H9 (cell line): ENCODE measurements around the gene RAB9A. TPM values are rescaled to one million over a fixed set of nuclear protein-coding genes. Genes with fewer than 3 reads are reported as not detected.
A peak's percentile ranks its signal among the peaks of the same experiment; 100 is the strongest.
"Not testable (repeated sequence)": the region's sequence is repeated elsewhere in the genome, so short reads cannot be mapped to it uniquely, and the experiment has no call there.

Experiments
- DNase-seq: peaks from one replicate; pipeline ENCODE4 v3.0.0-alpha.2; 2017
- H2AFZ ChIP-seq: one replicate; pipeline ENCODE4 v1.6.1; 2013; ENCODE audit warnings: mild to moderate bottlenecking, low read length, control low read depth, moderate library complexity
- H2AK5ac ChIP-seq: 2 replicates; pipeline ENCODE4 v1.6.1; 2013; ENCODE audit warnings: low read length, control low read depth, mixed read lengths; ENCODE audit not compliant: insufficient read length
- H2BK120ac ChIP-seq: one replicate; pipeline ENCODE4 v1.6.1; 2013; ENCODE audit warnings: low read depth, mild to moderate bottlenecking, low read length, control low read depth, inconsistent platforms; ENCODE audit not compliant: poor library complexity, severe bottlenecking
- H2BK12ac ChIP-seq: 2 replicates; pipeline ENCODE4 v1.6.1; 2013; ENCODE audit warnings: low read length, control low read depth, mixed read lengths, low read depth; ENCODE audit not compliant: insufficient read length
- H2BK15ac ChIP-seq: 2 replicates; pipeline ENCODE4 v1.6.1; 2013; ENCODE audit warnings: low read depth, low read length, control low read depth
- H2BK20ac ChIP-seq: one replicate; pipeline ENCODE4 v1.6.1; 2013; ENCODE audit warnings: low read depth, mild to moderate bottlenecking, low read length, control low read depth, inconsistent platforms; ENCODE audit not compliant: poor library complexity, severe bottlenecking
- H2BK5ac ChIP-seq: 2 replicates; pipeline ENCODE4 v1.6.1; 2013; ENCODE audit warnings: low read length, control low read depth, mixed read lengths; ENCODE audit not compliant: insufficient read length
- H3K14ac ChIP-seq: 2 replicates; pipeline ENCODE4 v1.6.1; 2013; ENCODE audit warnings: low read length, control low read depth; ENCODE audit not compliant: insufficient read depth
- H3K18ac ChIP-seq: 2 replicates; pipeline ENCODE4 v1.6.1; 2013; ENCODE audit warnings: low read depth, mild to moderate bottlenecking, mixed read lengths, low read length, control low read depth; ENCODE audit not compliant: insufficient read length
- H3K23ac ChIP-seq: 2 replicates; pipeline ENCODE4 v1.6.1; 2013; ENCODE audit warnings: low read length, control low read depth, mixed read lengths, low read depth; ENCODE audit not compliant: insufficient read length
- H3K23me2 ChIP-seq: 2 replicates; pipeline ENCODE4 v1.6.1; 2013; ENCODE audit warnings: low read depth, mild to moderate bottlenecking, mixed read lengths, low read length, control low read depth; ENCODE audit not compliant: insufficient read length, poor library complexity, severe bottlenecking
- H3K27ac ChIP-seq: 2 replicates; pipeline ENCODE4 v1.5.1; 2013; ENCODE audit warnings: low read length, control low read depth, mixed read lengths, low read depth; ENCODE audit not compliant: insufficient read length
- H3K27me3 ChIP-seq: 2 replicates; pipeline ENCODE4 v1.6.1; 2013; ENCODE audit warnings: low read length, control low read depth, inconsistent platforms; ENCODE audit not compliant: insufficient read depth
- H3K4ac ChIP-seq: 2 replicates; pipeline ENCODE4 v1.6.1; 2013; ENCODE audit warnings: low read depth, mild to moderate bottlenecking, control low read depth, inconsistent platforms, low read length, moderate library complexity
- H3K4me1 ChIP-seq: 2 replicates; pipeline ENCODE4 v1.6.1; 2013; ENCODE audit warnings: low read length, control low read depth, inconsistent platforms; ENCODE audit not compliant: insufficient read depth
- H3K4me2 ChIP-seq: 2 replicates; pipeline ENCODE4 v1.6.1; 2013; ENCODE audit warnings: low read length, control low read depth, mixed read lengths; ENCODE audit not compliant: insufficient read length, insufficient read depth
- H3K56ac ChIP-seq: 2 replicates; pipeline ENCODE4 v1.6.1; 2013; ENCODE audit warnings: low read depth, mild to moderate bottlenecking, mixed read lengths, low read length, control low read depth; ENCODE audit not compliant: insufficient read length
- H3K79me1 ChIP-seq: 2 replicates; pipeline ENCODE4 v1.6.1; 2013; ENCODE audit warnings: low read depth, mild to moderate bottlenecking, moderate library complexity, low read length, control low read depth, inconsistent platforms; ENCODE audit not compliant: insufficient read depth, poor library complexity, severe bottlenecking
- H3K79me2 ChIP-seq: 2 replicates; pipeline ENCODE4 v1.6.1; 2013; ENCODE audit warnings: low read length, control low read depth, inconsistent platforms; ENCODE audit not compliant: insufficient read depth
- H3K9ac ChIP-seq: 2 replicates; pipeline ENCODE4 v1.6.1; 2013; ENCODE audit warnings: low read length, control low read depth, mixed read lengths; ENCODE audit not compliant: insufficient read length; ENCODE audit errors: extremely low read depth
- H3K9me3 ChIP-seq: one replicate; pipeline ENCODE4 v1.6.1; 2013; ENCODE audit warnings: low read depth, low read length, inconsistent platforms; ENCODE audit not compliant: control insufficient read depth
- H3T11ph ChIP-seq: one replicate; pipeline ENCODE4 v1.6.1; 2013; ENCODE audit warnings: mild to moderate bottlenecking, low read length, control low read depth, inconsistent platforms
- H4K20me1 ChIP-seq: one replicate; pipeline ENCODE4 v1.6.1; 2013; ENCODE audit not compliant: control insufficient read depth, insufficient read length, insufficient read depth
- H4K5ac ChIP-seq: 2 replicates; pipeline ENCODE4 v1.6.1; 2013; ENCODE audit warnings: low read depth, mild to moderate bottlenecking, mixed read lengths, low read length, control low read depth; ENCODE audit not compliant: insufficient read length
- H4K8ac ChIP-seq: replicated peaks from 2 replicates; pipeline ENCODE4 v1.6.1; 2013; ENCODE audit warnings: low read length, control low read depth, mixed read lengths, low read depth; ENCODE audit not compliant: insufficient read length
- H4K91ac ChIP-seq: 2 replicates; pipeline ENCODE4 v1.6.1; 2013; ENCODE audit warnings: low read depth, mild to moderate bottlenecking, moderate library complexity, mixed read lengths, low read length, control low read depth; ENCODE audit not compliant: insufficient read length
- H3K27ac Mint-ChIP-seq, 3 experiments: 2 replicates in 2 of 3; 3 replicates in 1 of 3; pipeline ENCODE4 v1.8.0; 2020 to 2021; ENCODE audit warnings: mixed read lengths in 3 of 3, mild to moderate bottlenecking in 1 of 3, moderate library complexity in 1 of 3
- H3K27me3 Mint-ChIP-seq: 2 replicates; pipeline ENCODE4 v1.8.0; 2021; ENCODE audit warnings: low read depth, mild to moderate bottlenecking, moderate library complexity, mixed read lengths
- H3K36me3 Mint-ChIP-seq, 3 experiments: 2 replicates in 2 of 3; 3 replicates in 1 of 3; pipeline ENCODE4 v1.8.0; 2020 to 2021; ENCODE audit warnings: low read depth in 3 of 3, mixed read lengths in 3 of 3; ENCODE audit not compliant: insufficient read depth in 1 of 3
- H3K4me1 Mint-ChIP-seq, 2 experiments: 2 replicates each; pipeline ENCODE4 v1.8.0; 2020; ENCODE audit warnings: mixed read lengths in 2 of 2
- H3K4me3 Mint-ChIP-seq, 2 experiments: 2 replicates in 1 of 2; 3 replicates in 1 of 2; pipeline ENCODE4 v1.8.0; 2020 to 2021; ENCODE audit warnings: mild to moderate bottlenecking in 2 of 2, mixed read lengths in 2 of 2, moderate library complexity in 1 of 2
- H3K9me3 Mint-ChIP-seq, 2 experiments: 2 replicates in 1 of 2; 3 replicates in 1 of 2; pipeline ENCODE4 v1.8.0; 2020; ENCODE audit warnings: mild to moderate bottlenecking in 2 of 2, mixed read lengths in 2 of 2, moderate library complexity in 1 of 2
- WGBS: extraction: QIAGEN DNeasy Blood & Tissue Kit; methylation state at CpG from one replicate; pipeline ENCODE4 v1.1.7; 2013; ENCODE audit warnings: missing lambda C conversion rate, low lambda C conversion rate, mixed read lengths; ENCODE audit not compliant: insufficient read length; ENCODE audit errors: extremely low coverage; 5-methylcytosine and 5-hydroxymethylcytosine counted together
- total RNA-seq: library from RNA; stranded (reverse); gene quantifications from 2 replicates; pipeline ENCODE4 v1.2.1, GENCODE V29; 2021
- TF ChIP-seq, protein P1 (sequence below): fragments of 200-600 bp; sonication (generic); conservative IDR thresholded peaks from 3 replicates; pipeline ENCODE4 v1.8.0; 2021; ENCODE audit warnings: antibody characterized with exemption, mild to moderate bottlenecking

The RAB9A gene
- total RNA-seq, 1 experiment from 2014 or later, result 21.3 TPM

DNA sequence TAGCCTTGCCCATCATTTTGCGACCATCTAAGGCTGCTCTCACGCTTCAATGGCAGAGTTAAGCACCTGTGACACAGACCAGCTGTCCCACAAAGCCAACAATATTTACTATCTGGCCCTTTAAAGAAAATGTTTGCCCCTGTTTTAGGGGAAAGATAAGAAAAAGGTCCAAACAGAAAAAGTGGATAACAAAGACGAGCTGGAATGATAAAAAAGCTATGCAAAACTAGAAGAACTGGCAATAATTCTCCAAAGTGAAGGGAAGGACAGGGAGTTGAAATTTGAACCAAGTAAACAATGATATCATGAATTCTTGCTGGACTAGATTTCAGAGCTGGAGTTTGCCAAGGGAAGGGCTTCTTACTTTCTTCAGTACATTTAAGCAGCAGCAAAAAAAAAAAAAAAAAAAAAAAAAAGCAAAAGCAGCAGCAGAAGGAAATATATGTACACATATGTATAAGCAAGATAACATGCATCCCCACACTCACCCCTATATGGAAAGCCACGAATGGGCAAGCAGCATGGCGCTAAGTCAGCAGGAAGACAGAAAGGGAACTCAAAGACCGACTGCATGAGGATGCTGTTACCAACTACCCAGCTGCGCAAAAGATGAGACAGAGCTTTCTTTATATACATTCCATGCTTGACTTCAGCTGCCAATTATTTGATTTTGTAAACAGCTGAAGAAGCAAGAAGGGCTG lies 33.0 kb downstream of the RAB9A start:
- H3K23me2 ChIP-seq, result no peaks in the 10 kb centered on the region
- H3K9ac ChIP-seq, result no peak overlapping the region
- H3K36me3 Mint-ChIP-seq, result peaks cover 21 to 54% (median 23%) of the 10 kb centered on the region in 3 experiments
- WGBS, result no CpG with 5 or more reads among the region's 7 CpGs
- no peak overlapping the region for H3K4me3 Mint-ChIP-seq
- H3K9me3 Mint-ChIP-seq, result peaks cover 41 to 57% of the 10 kb centered on the region in 2 experiments
- TF ChIP-seq, protein P1, sequence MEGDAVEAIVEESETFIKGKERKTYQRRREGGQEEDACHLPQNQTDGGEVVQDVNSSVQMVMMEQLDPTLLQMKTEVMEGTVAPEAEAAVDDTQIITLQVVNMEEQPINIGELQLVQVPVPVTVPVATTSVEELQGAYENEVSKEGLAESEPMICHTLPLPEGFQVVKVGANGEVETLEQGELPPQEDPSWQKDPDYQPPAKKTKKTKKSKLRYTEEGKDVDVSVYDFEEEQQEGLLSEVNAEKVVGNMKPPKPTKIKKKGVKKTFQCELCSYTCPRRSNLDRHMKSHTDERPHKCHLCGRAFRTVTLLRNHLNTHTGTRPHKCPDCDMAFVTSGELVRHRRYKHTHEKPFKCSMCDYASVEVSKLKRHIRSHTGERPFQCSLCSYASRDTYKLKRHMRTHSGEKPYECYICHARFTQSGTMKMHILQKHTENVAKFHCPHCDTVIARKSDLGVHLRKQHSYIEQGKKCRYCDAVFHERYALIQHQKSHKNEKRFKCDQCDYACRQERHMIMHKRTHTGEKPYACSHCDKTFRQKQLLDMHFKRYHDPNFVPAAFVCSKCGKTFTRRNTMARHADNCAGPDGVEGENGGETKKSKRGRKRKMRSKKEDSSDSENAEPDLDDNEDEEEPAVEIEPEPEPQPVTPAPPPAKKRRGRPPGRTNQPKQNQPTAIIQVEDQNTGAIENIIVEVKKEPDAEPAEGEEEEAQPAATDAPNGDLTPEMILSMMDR, result no peak
- no peak overlapping the region for H2BK20ac ChIP-seq
- no peak overlapping the region for H3K14ac ChIP-seq
- no peak overlapping the region for H2AK5ac ChIP-seq
- H3K27ac ChIP-seq, result no peak overlapping the region
- peaks cover 4% of the 10 kb centered on the region; the same call in 1 of the 2 replicates for H3K79me2 ChIP-seq
- H4K5ac ChIP-seq, result no peak overlapping the region
- H4K91ac ChIP-seq, result no peak overlapping the region
- H2BK5ac ChIP-seq, result no peak overlapping the region
- H2BK120ac ChIP-seq, result no peak overlapping the region
- no peak overlapping the region for H4K8ac ChIP-seq
- no peak overlapping the region for H3K4ac ChIP-seq
- H2AFZ ChIP-seq, result no peak overlapping the region
- H3K27me3 Mint-ChIP-seq, result no peaks in the 10 kb centered on the region
- peaks cover 2 to 12% of the 10 kb centered on the region in 2 experiments; a peak in 3 of 4 replicates for H3K4me1 Mint-ChIP-seq
- H3K4me2 ChIP-seq, result no peak overlapping the region
- H3K23ac ChIP-seq, result no peak overlapping the region
- H3K9me3 ChIP-seq, result no peaks in the 10 kb centered on the region
- no peak overlapping the region for H2BK15ac ChIP-seq
- H3K79me1 ChIP-seq, result peaks cover 3% of the 10 kb centered on the region
- no peaks in the 10 kb centered on the region for H4K20me1 ChIP-seq
- no peak overlapping the region for H2BK12ac ChIP-seq
- H3K18ac ChIP-seq, result no peak overlapping the region
- H3K27me3 ChIP-seq, result no peaks in the 10 kb centered on the region
- H3T11ph ChIP-seq, result no peak overlapping the region
- no peak for DNase-seq
- H3K56ac ChIP-seq, result no peak overlapping the region
- no peaks in the 10 kb centered on the region for H3K4me1 ChIP-seq
- H3K27ac Mint-ChIP-seq, result no peak overlapping the region

DNA sequence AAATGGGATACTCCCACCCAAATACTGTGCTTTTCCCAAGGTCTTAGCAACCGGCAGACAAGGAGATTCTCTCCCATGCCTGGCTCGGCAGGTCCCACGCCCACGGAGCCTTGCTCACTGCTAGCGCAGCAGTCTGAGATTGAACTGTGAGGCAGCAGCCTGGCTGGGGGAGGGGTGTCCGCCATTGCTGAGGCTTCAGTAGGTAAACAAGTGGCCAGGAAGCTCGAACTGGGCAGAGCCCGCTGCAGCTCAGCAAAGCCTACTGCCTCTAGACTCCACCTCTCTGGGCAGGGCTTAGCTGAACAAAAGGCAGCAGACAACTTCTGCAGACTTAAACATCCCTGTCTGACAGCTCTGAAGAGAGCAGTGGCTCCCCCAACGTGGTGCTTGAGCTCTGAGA lies 36.0 kb downstream of the RAB9A start:
- not testable (repeated sequence) for H3K4ac ChIP-seq, H2BK20ac ChIP-seq, H2BK12ac ChIP-seq, H3K27me3 Mint-ChIP-seq, H3K56ac ChIP-seq, H2BK15ac ChIP-seq, H3K14ac ChIP-seq, H3K79me2 ChIP-seq, H3K9me3 ChIP-seq, H3K27ac ChIP-seq, H3K23ac ChIP-seq, H2BK120ac ChIP-seq, H3K23me2 ChIP-seq, H2AK5ac ChIP-seq, H3K79me1 ChIP-seq, H4K5ac ChIP-seq, H2AFZ ChIP-seq, H3K4me2 ChIP-seq, H4K8ac ChIP-seq, H4K20me1 ChIP-seq, H2BK5ac ChIP-seq, H3K4me1 ChIP-seq, H3K4me3 Mint-ChIP-seq, H3K27me3 ChIP-seq, H3K9ac ChIP-seq, H3K18ac ChIP-seq, H3K27ac Mint-ChIP-seq, H3T11ph ChIP-seq, H4K91ac ChIP-seq
- no CpG with 5 or more reads among the region's 9 CpGs for WGBS
- DNase-seq, result peak; percentile 57
- Mint-ChIP-seq H3K4me1 (peaks cover 2 to 12% of the 10 kb centered on the region in 2 experiments; a peak in 3 of 4 replicates), H3K9me3 (peaks cover 51 to 69% of the 10 kb centered on the region in 2 experiments), H3K36me3 (peaks cover 24 to 54% (median 32%) of the 10 kb centered on the region in 3 experiments)
